ENCODE measurements around the gene C12orf57.

- TF ChIP-seq EP300 (IDR thresholded peaks at IDR 0.05) (no peak), POLR2A (IDR thresholded peaks at IDR 0.05) (no peak), CTCF (IDR thresholded peaks at IDR 0.05) (no peak), POLR2AphosphoS5 (IDR thresholded peaks at IDR 0.05) (no peak)
Observed at GRCh38 chr12:6978188-6978587, 34.4 kb downstream of the C12orf57 start.
